Measurements from ENCODE around the gene LDB2. TPM values are rescaled to one million over a fixed set of nuclear protein-coding genes. Genes with fewer than 3 reads are reported as not detected.

The LDB2 gene
- total and polyA plus RNA-seq, 11 donors: 9.5 to 38.7 (median 26.3) TPM

DNA sequence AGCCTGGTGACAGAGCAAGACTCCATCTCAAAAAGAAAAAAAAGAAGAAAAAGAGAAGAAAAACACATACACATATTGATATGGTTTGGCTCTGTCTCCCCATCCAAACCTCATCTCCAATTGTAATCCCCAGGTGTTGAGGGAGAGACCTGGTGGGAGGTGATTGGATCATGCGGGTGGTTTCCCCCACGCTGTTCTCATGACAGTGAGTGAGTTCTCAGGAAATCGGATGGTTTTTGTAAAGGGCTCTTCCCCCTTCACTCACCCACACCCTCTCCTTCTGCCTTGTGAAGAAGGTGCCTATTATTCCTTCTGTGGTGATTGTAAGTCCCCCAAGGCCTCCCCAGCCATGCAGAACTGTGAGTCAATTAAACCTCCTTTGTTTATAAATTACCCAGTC lies 68.4 kb downstream of the LDB2 start:
- intact Hi-C loops (cut with DNase I): no loop called here
- no peak for ATAC-seq
- Histone ChIP-seq H3K9me3 (no peaks in the 10 kb centered on the region), H3K36me3 (peaks cover 0 to 4% (median 0%) of the 10 kb centered on the region in 9 donors), H3K27ac (no peak overlapping the region), H3K4me1 (peaks cover 0 to 24% (median 11%) of the 10 kb centered on the region in 12 donors), H3K27me3 (no peaks in the 10 kb centered on the region), H3K4me3 (no peak overlapping the region)
- no peak for TF ChIP-seq POLR2A (IDR thresholded peaks at IDR 0.05)
- DNase-seq: no peak
- WGBS, 4 donors: 79 to 85% (median 82%) methylated on average over 3 of the region's 3 CpGs

DNA sequence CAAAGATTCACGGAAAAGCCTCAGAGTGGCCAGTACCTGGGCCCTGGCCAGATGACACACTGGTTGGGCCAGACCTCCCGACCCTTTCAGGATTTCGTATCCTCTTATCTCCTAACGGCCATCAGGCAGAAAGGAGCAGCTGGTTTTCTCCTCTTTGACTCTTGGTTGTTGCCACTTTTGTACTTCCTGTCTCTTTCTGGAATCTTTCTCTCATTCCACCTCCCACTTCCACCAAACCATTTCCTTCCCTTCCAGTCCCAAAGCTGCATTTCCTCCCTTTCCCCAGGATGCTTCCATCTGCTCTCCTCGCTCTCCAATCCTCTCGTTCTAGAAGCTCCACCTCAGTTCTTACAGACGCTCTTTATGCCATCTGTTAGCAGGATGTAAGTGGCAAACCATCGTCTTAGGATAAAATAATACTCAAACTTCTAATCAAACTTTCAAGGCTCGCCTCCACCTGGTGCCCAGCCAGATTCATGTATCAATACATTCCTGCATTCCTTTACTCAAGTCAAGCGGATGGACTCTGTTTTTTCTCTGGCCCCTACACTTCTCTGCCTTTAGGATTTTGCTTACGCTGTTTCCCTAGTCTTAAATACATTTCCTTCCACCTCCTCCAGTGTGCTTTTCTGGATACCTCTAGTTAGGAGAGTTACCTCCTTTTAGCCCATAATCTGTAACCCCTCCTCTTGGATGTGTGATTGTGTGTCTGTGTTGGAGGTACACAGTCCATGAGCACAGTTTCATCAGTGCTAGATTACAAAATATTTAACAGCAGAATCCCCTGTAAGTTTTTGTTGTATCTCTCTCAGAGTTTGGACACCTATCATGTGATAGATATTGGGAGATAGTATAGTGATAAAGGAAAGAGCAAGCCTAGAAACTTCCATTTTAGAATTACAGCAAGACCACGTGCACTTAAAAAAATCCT lies 70.4 kb downstream of the LDB2 start:
- Histone ChIP-seq H3K4me1 (peaks cover 0 to 24% (median 11%) of the 10 kb centered on the region in 12 donors), H3K9me3 (no peaks in the 10 kb centered on the region), H3K27me3 (no peaks in the 10 kb centered on the region), H3K27ac (peak overlapping the region; percentile 26 to 75 (median 55)), H3K36me3 (peaks cover 0 to under 1% (median 0%) of the 10 kb centered on the region in 9 donors), H3K4me3 (peak overlapping the region in 2 of 12 donors; percentile 2 to 8)
- ATAC-seq: peak; percentile 25 to 73 (median 51)
- intact Hi-C loops (cut with DNase I): loop anchor here in 2 of 10 donors (5.0 to 10.0 kb wide), 2 partner anchors 67 to 69 kb away; partner anchors contain the start of gene LDB2 (in 2 of the 2)
- no peak for TF ChIP-seq POLR2A (IDR thresholded peaks at IDR 0.05)
- TF ChIP-seq CTCF (IDR thresholded peaks at IDR 0.05): no peak
- DNase-seq: peak in 4 of 5 donors; percentile 14 to 52 (median 35)
- WGBS, 4 donors: 39 to 48% (median 44%) methylated on average over 12 of the region's 12 CpGs

GRCh38 chr4:16827045-16827444 lies 71.4 kb downstream of the LDB2 start:
- DNase-seq: no peak
- Histone ChIP-seq H3K36me3 (peaks cover 0 to 3% (median 0%) of the 10 kb centered on the region in 9 donors), H3K4me1 (peaks cover 0 to 24% (median 11%) of the 10 kb centered on the region in 12 donors), H3K4me3 (peak overlapping the region in 1 of 12 donors; percentile 8), H3K27me3 (no peaks in the 10 kb centered on the region), H3K9me3 (no peaks in the 10 kb centered on the region), H3K27ac (peak overlapping the region in 11 of 12 donors; percentile 26 to 75 (median 55))
- intact Hi-C loops (cut with DNase I): loop anchor here in 2 of 10 donors (5.0 to 10.0 kb wide), 2 partner anchors 68 to 70 kb away; partner anchors contain the start of gene LDB2 (in 2 of the 2)
- 21 to 29% (median 22%) methylated on average over 4 of the region's 4 CpGs for WGBS, 4 donors
- ATAC-seq: peak in 1 of 4 donors; percentile 28
- TF ChIP-seq CTCF (IDR thresholded peaks at IDR 0.05) (no peak), POLR2A (IDR thresholded peaks at IDR 0.05) (no peak)

- DNase-seq (no peak), ATAC-seq (no peak)
- H3K4me3 ChIP-seq: no peak overlapping the region
- peaks cover 0 to 3% (median 0%) of the 10 kb centered on the region in 9 donors for H3K36me3 ChIP-seq
- H3K9me3 ChIP-seq: no peaks in the 10 kb centered on the region
- intact Hi-C loops (cut with DNase I): loop anchor here in 2 of 10 donors (5.0 to 10.0 kb wide), 2 partner anchors 68 to 71 kb away; partner anchors contain the start of gene LDB2 (in 2 of the 2)
- no peaks in the 10 kb centered on the region for H3K27me3 ChIP-seq
- H3K27ac ChIP-seq: peak overlapping the region in 9 of 12 donors; percentile 48 to 75 (median 55)
- WGBS, 4 donors: 81 to 83% (median 81%) methylated on average over 3 of the region's 3 CpGs
- peaks cover 0 to 26% (median 11%) of the 10 kb centered on the region in 12 donors for H3K4me1 ChIP-seq
- TF ChIP-seq POLR2A (IDR thresholded peaks at IDR 0.05): no peak
- no peak for TF ChIP-seq CTCF (IDR thresholded peaks at IDR 0.05)
Measured at GRCh38 chr4:16826406-16826910, 72.0 kb downstream of the LDB2 start.

Measured in heart left ventricle (tissue), 16 donors.